HG02610 (cell line): ENCODE data around the gene RANBP3.
"Not testable (repeated sequence)": the region's sequence is repeated elsewhere in the genome, so short reads cannot be mapped to it uniquely, and the experiment has no call there.

Experiments used
- ATAC-seq: cut with Tn5 transposase; IDR thresholded peaks from one replicate; pipeline ENCODE4 v1.9.1; 2021; ENCODE audit warnings: mild to moderate bottlenecking, moderate library complexity; ENCODE audit not compliant: unreplicated experiment

RANBP3 gene

DNA sequence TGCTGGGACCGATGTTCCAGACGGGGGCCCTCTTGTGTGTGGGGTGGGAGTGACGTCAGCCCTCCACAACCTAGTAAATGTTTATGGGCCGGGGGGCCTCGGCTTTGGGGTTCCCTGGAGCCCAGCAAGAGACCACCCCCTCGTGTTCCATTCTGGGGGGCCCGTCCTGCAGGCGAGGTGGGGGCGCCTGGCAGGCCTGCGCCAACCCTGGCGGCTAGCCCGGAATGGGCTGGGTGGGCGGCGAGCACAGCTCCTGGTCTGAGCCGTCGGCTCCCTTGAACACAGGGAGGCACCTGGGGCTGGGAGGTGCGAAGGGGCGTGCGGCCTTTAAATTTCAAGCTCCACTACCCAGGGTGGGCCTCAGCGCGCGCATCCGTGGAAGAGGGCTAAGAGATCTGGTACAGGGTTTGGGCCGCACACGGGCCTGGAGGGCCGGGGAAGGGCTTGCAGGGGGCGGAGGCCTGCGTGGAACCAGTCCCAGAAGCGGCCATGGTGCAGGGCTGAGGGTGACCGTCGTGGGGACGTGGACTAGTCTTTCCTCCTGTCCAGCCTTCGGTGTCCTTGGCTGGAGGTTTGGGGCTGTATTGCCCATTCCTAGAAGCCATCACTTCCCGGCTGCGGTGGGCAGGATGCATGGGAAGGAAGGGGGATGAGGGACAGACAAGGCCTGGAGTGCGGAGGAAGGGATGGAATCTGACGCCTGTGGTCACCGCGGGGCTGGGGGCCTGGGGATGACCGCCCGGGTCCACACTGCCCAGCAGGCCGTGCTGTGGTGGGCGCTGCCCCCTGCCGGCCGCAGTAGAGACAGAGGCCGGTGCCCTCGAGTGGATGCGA lies 85.8 kb downstream of the RANBP3 start:
- no peak for ATAC-seq

DNA sequence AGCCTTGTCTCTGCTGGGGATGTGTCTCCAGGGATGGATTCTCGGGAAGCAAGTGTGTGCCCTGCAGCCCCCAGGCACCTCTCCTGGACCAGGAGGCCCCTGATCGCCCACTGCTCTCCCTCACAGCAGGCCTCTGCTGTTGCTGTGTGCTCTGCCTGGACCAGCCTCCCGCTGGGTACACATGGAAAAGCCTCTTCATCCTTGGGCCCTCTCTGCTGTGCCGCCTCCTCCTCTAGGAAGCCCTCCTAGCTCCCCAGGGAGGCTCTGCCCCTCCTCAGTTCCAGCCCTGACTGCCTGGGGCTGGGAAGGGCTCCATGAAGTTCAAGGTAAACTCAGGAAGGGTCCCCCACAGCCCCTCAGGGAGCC lies 86.4 kb downstream of the RANBP3 start:
- no peak for ATAC-seq

DNA sequence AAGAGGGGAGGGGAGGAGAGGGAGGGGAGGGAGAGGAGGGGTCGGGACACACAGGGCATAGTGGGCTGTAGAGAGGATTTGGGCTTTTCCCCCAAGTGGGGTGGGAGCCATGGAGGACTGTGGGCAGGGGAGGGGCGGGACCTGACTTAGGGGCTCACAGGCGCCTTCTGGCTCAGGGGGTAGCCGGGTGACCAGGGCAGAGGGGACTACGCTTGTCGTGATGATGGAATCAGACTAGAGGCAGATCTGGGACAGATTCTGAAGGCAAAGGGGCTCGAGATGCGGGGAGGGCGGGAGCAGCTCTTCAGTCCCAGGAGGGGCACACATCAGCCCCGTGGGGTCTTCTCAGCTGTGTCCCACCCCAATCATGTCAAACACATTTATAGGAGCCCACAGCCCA lies 87.8 kb downstream of the RANBP3 start:
- ATAC-seq, result no peak

DNA sequence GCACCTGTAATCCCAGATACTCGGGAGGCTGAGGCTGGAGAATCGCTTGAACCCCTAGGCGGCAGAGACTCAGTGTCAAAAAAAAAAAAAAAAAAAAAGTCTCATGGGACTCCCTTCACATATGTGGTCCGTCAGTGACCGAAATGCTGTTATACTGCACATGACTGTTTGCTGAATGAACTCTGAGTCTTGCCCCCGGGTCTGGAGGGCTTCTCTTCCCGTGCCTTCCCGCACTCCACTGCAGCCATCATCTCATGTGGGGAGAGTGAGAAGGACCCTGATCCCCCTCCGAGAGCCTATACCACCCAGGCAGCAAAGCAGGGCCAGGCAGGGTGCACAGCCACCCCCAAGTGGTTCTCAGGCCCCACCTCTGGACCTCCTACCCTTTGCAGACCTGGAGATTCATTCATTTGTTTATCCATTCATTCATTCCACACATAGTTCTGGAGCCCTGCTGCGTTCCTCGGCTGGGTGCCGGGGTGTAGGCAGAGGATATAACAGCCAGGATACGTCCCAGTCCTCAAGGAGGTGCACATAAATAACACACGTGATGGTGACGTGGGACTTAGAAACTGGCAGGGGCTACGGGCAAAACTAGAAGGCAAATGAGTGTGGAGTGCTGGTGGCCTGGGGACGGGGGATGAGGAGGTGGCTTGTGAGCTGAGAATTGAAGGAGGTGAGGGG lies 88.5 kb downstream of the RANBP3 start:
- no peak for ATAC-seq

DNA sequence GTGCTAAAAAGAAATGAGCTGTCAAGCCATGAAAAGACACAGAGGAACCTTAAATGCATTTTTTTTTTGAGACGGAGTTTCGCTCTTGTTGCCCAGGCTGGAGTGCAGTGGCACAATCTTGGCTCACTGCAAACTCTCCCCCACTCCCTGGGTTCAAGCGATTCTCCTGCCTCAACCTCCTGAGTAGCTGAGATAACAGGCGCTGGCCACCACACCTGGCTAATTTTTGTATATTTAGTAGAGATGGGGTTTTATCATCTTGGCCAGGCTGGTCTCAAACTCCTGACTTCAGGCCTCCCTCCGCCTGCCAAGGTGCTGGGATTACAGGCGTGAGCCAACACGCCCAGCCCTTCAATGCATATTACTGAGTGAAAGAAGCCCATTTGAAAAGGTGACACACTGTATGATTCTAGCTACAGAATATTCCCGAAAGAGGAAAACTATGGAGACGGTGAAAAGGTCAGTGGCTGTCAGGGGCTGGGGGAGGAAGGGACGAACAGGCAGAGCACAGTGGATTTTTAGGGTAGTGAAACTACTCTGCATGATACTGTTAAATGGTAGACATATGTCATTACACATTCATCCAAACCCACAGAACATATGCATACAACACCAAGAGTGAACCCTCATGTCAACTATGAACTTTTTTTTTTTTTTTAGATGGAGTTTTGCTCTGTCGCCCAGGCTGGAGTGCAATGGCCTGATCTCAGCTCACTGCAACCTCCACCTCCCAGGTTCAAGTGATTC lies 93.7 kb downstream of the RANBP3 start:
- not testable (repeated sequence) for ATAC-seq

DNA sequence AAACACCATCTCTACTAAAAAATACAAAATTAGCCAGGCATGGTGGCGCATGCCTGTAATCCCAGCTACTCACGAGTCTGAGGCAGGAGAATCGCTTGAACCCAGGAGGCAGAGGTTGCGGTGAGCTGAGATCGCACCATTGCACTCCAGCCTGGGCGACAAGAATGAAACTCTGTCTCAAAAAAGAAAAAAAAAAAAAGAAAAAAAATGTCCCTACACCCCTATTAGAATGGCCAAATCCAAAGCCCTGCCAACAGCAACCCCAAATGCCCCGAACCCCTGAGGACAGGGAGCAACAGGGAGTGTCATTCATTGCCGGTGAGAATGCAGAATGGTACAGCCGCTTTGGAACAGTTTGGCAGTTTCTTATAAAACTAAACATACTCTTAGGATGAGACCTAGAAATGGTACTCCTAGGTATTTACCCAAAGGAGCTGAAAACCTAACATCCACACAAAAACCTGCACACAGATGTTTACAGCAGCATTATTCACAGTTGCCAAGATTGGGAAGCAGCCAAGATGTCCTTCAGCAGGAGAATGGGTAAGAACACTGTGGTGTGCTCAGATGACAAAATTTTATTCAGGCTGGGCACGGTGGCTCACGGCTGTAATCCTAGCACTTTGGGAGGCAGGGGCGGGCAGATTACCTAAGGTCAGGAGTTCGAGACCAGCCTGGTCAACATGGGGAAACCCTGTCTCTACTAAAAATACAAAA lies 94.6 kb downstream of the RANBP3 start:
- ATAC-seq, result not testable (repeated sequence)

DNA sequence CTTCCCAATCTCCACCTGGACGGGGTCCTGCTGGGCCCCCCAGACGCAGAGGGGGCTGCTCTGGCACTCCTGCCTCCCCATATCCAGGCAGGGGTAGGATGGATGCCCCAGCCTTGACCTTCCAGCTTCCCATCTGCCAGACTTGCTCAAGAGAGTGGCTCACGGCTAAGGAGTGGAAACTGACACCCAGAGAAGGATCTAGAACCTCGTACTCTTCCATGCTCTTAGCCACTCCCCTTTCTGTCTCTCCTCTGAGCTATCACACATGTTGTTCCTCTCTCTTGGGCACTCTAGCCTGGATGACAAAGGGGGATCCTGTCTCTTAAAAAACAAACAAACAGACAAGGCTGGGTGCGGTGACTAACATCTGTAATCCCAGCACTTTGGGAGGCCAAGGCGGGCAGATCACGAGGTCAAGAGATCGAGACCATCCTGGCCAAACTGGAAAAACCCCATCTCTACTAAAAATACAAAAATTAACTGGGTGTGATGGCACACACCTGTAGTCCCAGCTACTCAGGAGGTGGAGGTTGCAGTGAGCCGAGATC lies 95.4 kb downstream of the RANBP3 start:
- ATAC-seq, result no peak

DNA sequence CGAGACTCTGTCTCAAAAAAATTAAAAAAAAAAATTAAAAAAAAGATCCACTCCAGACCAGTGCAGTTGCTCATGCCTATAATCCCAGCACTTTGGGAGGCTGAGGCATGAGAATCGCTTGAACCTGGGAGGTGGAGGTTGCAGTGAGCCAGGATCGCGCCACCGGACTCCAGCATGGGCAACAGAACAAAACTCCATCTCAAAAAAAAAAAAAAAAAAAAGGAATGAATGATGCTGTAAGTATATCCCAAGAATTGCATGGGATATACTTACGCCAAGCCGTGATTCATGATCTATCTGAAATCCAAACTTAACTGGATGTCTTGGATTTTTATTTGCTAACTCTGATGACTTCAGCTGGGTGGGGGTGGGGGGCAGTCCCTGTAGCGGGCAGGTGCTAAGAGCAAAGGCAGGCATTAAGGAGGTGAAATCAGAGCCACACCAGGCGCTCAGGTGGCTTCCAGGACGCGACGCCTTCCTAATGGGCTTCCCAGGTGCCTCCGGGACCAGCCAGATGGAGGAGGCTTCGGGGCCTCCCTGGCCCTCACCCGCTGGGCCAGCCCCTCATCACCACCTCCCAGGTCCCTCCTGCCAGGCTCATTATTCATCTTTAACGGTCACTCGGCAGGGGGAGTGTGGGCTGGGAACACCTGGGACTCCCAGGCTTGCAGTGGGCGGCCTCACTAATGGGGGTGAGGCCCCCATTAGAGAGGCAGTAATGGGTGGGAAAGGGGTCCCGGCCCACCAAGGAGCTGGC lies 96.2 kb downstream of the RANBP3 start:
- no peak for ATAC-seq

DNA sequence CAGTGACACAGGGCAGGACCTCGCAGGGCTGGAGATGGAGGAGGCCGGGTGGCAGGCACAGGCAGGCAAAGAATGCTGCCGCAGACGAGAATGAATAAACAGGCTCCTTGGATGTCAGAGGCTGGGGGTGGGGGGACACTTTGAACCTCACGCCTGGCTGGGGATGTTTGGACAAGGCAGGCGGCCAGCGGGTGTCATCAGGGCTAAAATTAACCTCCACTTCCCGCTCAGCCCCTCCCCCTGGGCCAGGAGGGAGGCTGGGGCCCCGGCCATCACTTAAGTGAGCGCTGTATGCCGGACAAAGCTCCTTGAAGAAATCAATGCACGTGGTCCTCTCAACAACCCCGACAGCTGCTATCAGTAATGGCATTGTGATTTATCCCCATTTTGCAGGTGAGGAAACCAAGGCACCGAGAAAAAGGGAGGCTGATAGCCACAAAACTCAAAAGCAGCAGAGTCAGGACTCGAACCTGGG lies 97.3 kb downstream of the RANBP3 start:
- ATAC-seq, result no peak

DNA sequence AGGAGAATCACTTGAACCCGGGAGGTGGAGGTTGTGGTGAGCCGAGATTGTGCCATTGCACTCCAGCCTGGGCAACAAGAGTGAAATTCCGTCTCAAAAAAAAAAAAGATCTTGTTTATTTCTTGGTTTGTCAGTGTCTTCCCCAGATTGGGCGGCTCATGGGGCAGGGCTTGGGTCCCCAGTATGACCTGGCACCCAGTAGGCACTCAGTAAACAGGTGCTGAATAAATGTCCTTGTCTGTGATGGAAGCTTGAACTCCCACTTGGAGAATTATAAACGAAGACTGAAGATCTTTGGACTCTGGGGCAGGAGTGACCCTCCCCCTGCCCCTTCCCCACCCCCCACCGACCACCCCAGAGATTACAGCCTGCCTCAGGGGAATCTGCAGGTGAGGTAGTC lies 97.7 kb downstream of the RANBP3 start:
- no peak for ATAC-seq

DNA sequence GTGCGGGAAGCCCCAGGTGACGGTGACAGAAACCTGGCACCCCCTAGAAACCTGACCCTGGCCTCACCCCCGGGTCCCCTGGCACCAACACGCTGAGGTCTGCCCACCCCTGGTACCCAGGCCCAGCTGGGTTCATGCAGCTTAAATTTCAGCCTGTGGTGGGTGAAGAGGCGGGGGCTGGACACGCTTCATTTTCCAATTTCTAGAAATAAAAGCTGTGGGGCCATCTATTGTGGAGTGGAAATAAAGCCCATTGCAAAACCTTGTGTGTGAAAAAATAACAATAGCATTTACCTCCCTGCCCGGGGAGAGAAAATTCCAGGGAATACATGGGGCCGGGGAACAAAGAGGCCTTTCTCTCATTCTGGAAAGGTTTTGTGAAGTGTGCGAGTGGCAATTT lies 100.1 kb downstream of the RANBP3 start:
- no peak for ATAC-seq

DNA sequence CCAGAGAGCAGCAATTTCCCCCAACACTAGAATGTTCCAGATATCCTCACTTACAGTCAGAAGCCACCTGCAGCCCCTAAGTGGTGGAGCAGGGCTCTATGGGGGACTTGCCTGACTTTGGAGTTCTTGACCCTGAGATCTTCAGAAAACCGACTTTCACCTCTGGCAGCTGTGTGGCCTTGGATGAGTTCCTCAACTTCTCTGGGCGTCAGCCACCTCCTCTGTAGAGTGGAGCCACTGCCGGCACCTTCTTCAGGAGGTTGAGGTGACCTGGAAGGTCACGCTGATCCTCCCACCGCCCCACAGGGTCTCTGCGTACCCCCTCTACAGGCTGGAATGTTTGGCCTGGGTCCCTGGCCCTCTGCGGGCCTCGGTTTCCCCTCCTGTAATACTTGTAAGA lies 100.5 kb downstream of the RANBP3 start:
- no peak for ATAC-seq

DNA sequence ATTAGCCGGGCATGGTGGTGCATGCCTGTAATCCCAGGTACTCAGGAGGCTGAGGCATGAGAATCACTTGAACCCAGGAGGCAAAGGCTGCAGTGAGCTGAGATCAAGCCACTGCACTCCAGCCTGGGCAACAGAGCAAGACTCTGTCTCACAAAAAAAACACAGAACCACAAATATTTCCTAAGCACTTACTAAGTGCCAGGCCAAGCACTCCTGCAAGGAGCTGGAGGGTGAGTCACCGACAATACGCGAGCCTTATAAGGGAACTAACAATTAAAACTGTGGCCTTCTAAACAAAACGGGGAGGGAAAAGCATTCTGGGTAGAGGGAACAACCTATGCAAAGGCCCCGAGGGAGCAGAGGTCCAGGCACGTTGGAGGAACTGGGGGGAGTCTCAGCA lies 103.4 kb downstream of the RANBP3 start:
- ATAC-seq, result not testable (repeated sequence)

DNA sequence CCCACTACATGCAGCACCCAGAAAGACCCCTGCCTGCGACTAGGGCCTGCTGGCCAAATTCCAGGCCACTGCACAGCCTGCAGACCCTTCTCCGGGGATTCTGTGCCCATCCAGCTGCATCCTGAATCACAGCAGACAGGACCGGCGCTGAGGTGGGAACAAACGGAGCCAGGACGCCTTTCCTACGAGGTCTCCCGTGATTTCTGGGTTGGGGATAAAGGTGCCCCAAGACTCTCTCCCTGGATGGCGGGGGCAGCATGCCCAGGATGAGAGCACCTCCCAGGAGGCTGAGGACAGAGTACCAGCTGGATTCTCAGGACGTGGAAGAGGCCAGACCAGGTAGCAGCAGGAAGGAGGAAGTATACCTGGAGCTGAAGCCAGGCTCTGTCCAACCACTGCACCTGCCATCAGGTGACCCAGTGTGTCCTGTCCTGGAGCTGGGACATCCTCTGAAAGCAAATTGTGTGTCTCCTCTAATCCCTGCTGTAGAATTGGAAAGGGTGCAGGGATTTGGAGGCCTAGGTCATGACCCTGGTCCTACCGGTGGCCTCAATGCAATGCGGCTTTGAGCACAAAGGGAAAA lies 104.2 kb downstream of the RANBP3 start:
- no peak for ATAC-seq

DNA sequence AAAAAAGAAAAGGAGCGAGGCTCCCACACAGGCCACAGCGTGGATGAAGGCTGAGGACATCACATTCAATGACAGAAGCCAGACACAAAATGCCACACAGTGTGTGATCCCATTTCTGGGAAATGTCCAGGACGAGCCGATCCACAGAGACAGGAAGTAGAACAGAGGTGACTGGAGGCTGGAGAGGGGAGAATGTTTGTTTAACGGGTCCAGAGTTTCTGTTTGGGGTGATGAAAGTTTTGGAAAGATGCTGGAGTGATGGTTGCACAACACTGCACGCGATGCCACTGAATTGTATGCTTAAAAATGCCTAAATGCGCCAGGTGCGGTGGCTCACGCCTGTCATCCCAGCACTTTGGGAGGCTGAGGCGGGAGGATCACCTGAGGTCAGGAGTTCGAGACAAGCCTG lies 107.0 kb downstream of the RANBP3 start:
- no peak for ATAC-seq

DNA sequence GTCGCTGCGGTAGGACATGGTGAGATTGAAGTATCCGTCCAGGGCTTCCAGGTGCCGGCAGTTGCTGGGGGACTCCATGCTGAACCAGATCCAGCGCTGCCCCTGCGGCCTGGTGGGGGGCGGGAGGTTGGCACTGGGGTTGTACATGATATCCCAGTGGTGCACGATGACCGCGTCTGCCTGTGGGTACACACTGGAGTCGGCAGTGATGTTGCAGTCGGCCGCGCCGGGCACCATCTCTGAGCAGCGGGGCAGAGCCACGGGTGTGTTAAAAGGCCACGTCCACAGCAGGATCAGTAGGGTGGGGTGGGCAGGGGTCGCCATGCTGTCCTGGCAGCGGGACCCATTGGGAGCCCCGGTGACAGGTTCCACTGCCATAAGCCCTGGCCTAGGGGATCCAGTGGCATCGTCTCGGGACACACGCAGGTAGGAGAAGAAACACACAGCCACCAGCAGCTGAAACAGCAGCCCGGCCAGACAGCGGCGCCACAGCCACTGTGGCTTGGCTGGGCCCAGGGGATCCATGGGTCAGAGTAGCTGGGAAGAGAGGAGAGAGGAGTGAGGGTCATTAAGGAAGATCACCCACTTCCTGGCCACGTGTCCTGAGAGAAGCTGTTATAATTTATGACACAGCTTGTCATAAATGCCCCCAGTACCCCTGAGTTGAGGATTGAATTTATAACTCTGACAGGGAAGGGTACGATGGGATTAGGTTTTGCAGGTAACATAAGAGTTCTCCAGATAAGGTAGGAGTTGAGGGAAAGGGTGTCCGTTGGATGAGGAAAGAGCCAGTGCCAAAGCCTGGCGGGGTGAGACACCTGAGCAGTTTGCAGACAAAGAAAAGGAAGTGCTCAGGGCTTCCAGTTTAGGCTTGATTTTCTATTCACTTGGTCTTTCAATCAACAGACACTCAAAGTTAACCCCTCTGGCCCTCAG lies 110.5 kb downstream of the RANBP3 start:
- no peak for ATAC-seq
